Neuronal stem cell (in vitro differentiated cells): ENCODE results near the gene CKS1B.

Experiments used
- DNase-seq: peaks from one replicate; pipeline ENCODE4 v3.0.0-alpha.2; 2013; ENCODE audit warnings: low spot score
- H2AFZ ChIP-seq: one replicate; pipeline ENCODE4 v1.6.1; 2013; ENCODE audit warnings: mild to moderate bottlenecking, low read length, inconsistent platforms
- H2AK5ac ChIP-seq: 2 replicates; pipeline ENCODE4 v1.6.1; 2013; ENCODE audit warnings: low read depth, mild to moderate bottlenecking, inconsistent platforms, low read length, moderate library complexity, mixed read lengths
- H2BK120ac ChIP-seq: 2 replicates; pipeline ENCODE4 v1.6.1; 2013; ENCODE audit warnings: low read depth, mild to moderate bottlenecking, inconsistent platforms, low read length, moderate library complexity, mixed read lengths
- H2BK12ac ChIP-seq: one replicate; pipeline ENCODE4 v1.6.1; 2013; ENCODE audit warnings: low read length, inconsistent platforms
- H2BK15ac ChIP-seq: 2 replicates; pipeline ENCODE4 v1.6.1; 2013; ENCODE audit warnings: mild to moderate bottlenecking, low read length, inconsistent platforms, mixed read lengths
- H2BK5ac ChIP-seq: one replicate; pipeline ENCODE4 v1.6.1; 2013; ENCODE audit warnings: inconsistent platforms, mild to moderate bottlenecking, low read length, moderate library complexity
- H3K14ac ChIP-seq: one replicate; pipeline ENCODE4 v1.6.1; 2013; ENCODE audit warnings: low read length, inconsistent platforms
- H3K18ac ChIP-seq: 2 replicates; pipeline ENCODE4 v1.6.1; 2013; ENCODE audit warnings: low read length, inconsistent platforms
- H3K23ac ChIP-seq: 2 replicates; pipeline ENCODE4 v1.6.1; 2013; ENCODE audit warnings: low read depth, mild to moderate bottlenecking, mixed read lengths, low read length, inconsistent platforms; ENCODE audit not compliant: poor library complexity
- H3K27ac ChIP-seq: replicated peaks from 3 replicates; pipeline ENCODE4 v1.5.1; 2013; ENCODE audit warnings: low read length, inconsistent platforms
- H3K27me3 ChIP-seq, 3 experiments: 2 replicates each; pipeline ENCODE4 v1.6.1; 2013; ENCODE audit warnings: low read length in 3 of 3, mild to moderate bottlenecking in 2 of 3, inconsistent platforms in 1 of 3, low read depth in 1 of 3, mixed read lengths in 1 of 3, moderate library complexity in 1 of 3; ENCODE audit not compliant: control insufficient read depth in 3 of 3, insufficient read depth in 3 of 3
- H3K36me3 ChIP-seq, 2 donors: replicated peaks in 1 of 2; 2 replicates each; pipeline ENCODE4 v1.6.1; 2013; ENCODE audit warnings: low read length in 2 of 2; ENCODE audit not compliant: control insufficient read depth in 2 of 2, insufficient read depth in 2 of 2
- H3K4ac ChIP-seq: 2 replicates; pipeline ENCODE4 v1.6.1; 2013; ENCODE audit warnings: inconsistent platforms, mild to moderate bottlenecking, low read length, moderate library complexity
- H3K4me1 ChIP-seq, 2 donors: 1 replicate in 1 of 2; 2 replicates in 1 of 2; pipeline ENCODE4 v1.6.1; 2013; ENCODE audit warnings: low read length in 2 of 2, low read depth in 1 of 2; ENCODE audit not compliant: control insufficient read depth in 2 of 2, insufficient read depth in 1 of 2
- H3K4me2 ChIP-seq: one replicate; pipeline ENCODE4 v1.6.1; 2013; ENCODE audit warnings: mild to moderate bottlenecking, low read length, inconsistent platforms; ENCODE audit not compliant: insufficient read depth, poor library complexity, severe bottlenecking
- H3K4me3 ChIP-seq, 2 donors: 2 replicates each; pipeline ENCODE4 v1.5.1; 2013; ENCODE audit warnings: low read length in 2 of 2, mild to moderate bottlenecking in 2 of 2, inconsistent platforms in 1 of 2, moderate library complexity in 1 of 2
- H3K79me1 ChIP-seq: one replicate; pipeline ENCODE4 v1.6.1; 2013; ENCODE audit warnings: low read depth, mild to moderate bottlenecking, inconsistent platforms, low read length, moderate library complexity
- H3K9ac ChIP-seq: one replicate; pipeline ENCODE4 v1.6.1; 2013; ENCODE audit warnings: mild to moderate bottlenecking, low read depth, low read length, inconsistent platforms; ENCODE audit not compliant: poor library complexity
- H3K9me3 ChIP-seq, 2 donors: replicated peaks in 1 of 2; 2 replicates each; pipeline versions ENCODE3 to v1.6.1; 2013; ENCODE audit warnings: low read length in 2 of 2, mild to moderate bottlenecking in 2 of 2, inconsistent platforms in 1 of 2, low read depth in 1 of 2, mixed read lengths in 1 of 2, moderate library complexity in 1 of 2; ENCODE audit not compliant: control insufficient read depth in 2 of 2, insufficient read depth in 1 of 2
- H4K8ac ChIP-seq: one replicate; pipeline ENCODE4 v1.6.1; 2013; ENCODE audit warnings: low read depth, mild to moderate bottlenecking, inconsistent platforms, low read length, moderate library complexity
- H4K91ac ChIP-seq: one replicate; pipeline ENCODE4 v1.6.1; 2013; ENCODE audit warnings: low read length, low read depth, mild to moderate bottlenecking, inconsistent platforms; ENCODE audit not compliant: poor library complexity
- WGBS, 2 donors: extraction: QIAGEN DNeasy Blood & Tissue Kit; methylation state at CpG; one replicate each; pipeline ENCODE4 v1.1.7; 2013; ENCODE audit warnings: missing lambda C conversion rate in 2 of 2, mixed read lengths in 1 of 2; ENCODE audit not compliant: insufficient read length in 2 of 2, insufficient replicate concordance in 1 of 2; ENCODE audit errors: extremely low coverage in 2 of 2; 5-methylcytosine and 5-hydroxymethylcytosine counted together

CKS1B gene

GRCh38 chr1:155015527-155016230, 41.2 kb downstream of the CKS1B start:
- Histone ChIP-seq H3K14ac (no peak overlapping the region), H3K27ac (no peak overlapping the region), H2BK15ac (peak overlapping the region; percentile 95), H3K4ac (no peak overlapping the region), H3K4me1 (peaks cover 31 to 41% of the 10 kb centered on the region in 2 donors), H3K36me3 (peaks cover 14% of the 10 kb centered on the region in 2 donors), H2BK120ac (peak overlapping the region; percentile 77), H3K23ac (peak overlapping the region; percentile 52), H3K27me3 (no peaks in the 10 kb centered on the region), H2BK5ac (no peak overlapping the region), H2AK5ac (peak overlapping the region; percentile 99), H3K9me3 (no peaks in the 10 kb centered on the region), H2BK12ac (no peak overlapping the region), H3K4me3 (no peak overlapping the region), H4K91ac (peak overlapping the region; percentile 73), H3K18ac (no peak overlapping the region), H3K79me1 (no peaks in the 10 kb centered on the region), H2AFZ (no peak overlapping the region), H4K8ac (no peak overlapping the region), H3K9ac (peak overlapping the region; percentile 33), H3K4me2 (no peak overlapping the region)
- WGBS, 2 donors, result no CpG with 5 or more reads among the region's 16 CpGs
- no peak for DNase-seq

GRCh38 chr1:155016231-155016831, 41.9 kb downstream of the CKS1B start:
- Histone ChIP-seq H3K9ac (peak overlapping the region; percentile 33), H3K36me3 (peaks cover 14% of the 10 kb centered on the region in 2 donors), H3K4ac (peak overlapping the region; percentile 81), H3K23ac (peak overlapping the region; percentile 52), H2AFZ (no peak overlapping the region), H3K14ac (no peak overlapping the region), H3K27ac (peak overlapping the region; percentile 88), H3K9me3 (no peaks in the 10 kb centered on the region), H3K4me3 (no peak overlapping the region), H2BK120ac (peak overlapping the region; percentile 77), H4K91ac (peak overlapping the region; percentile 73), H3K27me3 (no peaks in the 10 kb centered on the region), H3K4me1 (peaks cover 31 to 37% of the 10 kb centered on the region in 2 donors), H3K4me2 (no peak overlapping the region), H2BK5ac (peak overlapping the region; percentile 79), H2AK5ac (peak overlapping the region; percentile 99), H3K79me1 (no peaks in the 10 kb centered on the region), H2BK12ac (no peak overlapping the region), H2BK15ac (peak overlapping the region; percentile 95), H3K18ac (peak overlapping the region; percentile 85), H4K8ac (no peak overlapping the region)
- no peak for DNase-seq
- no CpG with 5 or more reads among the region's 26 CpGs for WGBS, 2 donors

GRCh38 chr1:155017041-155017945, 42.8 kb downstream of the CKS1B start:
- Histone ChIP-seq H3K14ac (no peak overlapping the region), H3K4me1 (peaks cover 24 to 30% of the 10 kb centered on the region in 2 donors), H3K18ac (peak overlapping the region; percentile 85), H3K36me3 (peaks cover 14% of the 10 kb centered on the region in 2 donors), H3K79me1 (no peaks in the 10 kb centered on the region), H3K27ac (peak overlapping the region; percentile 88), H3K4me3 (peak overlapping the region; percentile 28 to 74), H3K27me3 (no peaks in the 10 kb centered on the region), H2BK15ac (no peak overlapping the region), H2BK120ac (no peak overlapping the region), H3K9me3 (no peaks in the 10 kb centered on the region), H2AFZ (peak overlapping the region; percentile 91), H2BK12ac (peak overlapping the region; percentile 63), H3K4me2 (peak overlapping the region; percentile 68), H2BK5ac (peak overlapping the region; percentile 79), H4K91ac (no peak overlapping the region), H2AK5ac (peak overlapping the region; percentile 99), H3K4ac (no peak overlapping the region), H3K23ac (peak overlapping the region; percentile 77), H4K8ac (no peak overlapping the region), H3K9ac (peak overlapping the region; percentile 86)
- no CpG with 5 or more reads among the region's 49 CpGs for WGBS, 2 donors
- peak; percentile 87 for DNase-seq
